WTC11 (cell line): Measurements from ENCODE around the gene AMBP. TPM values are rescaled to one million over a fixed set of nuclear protein-coding genes. Genes with fewer than 3 reads are reported as not detected.

ENCODE experiments used
- ATAC-seq: fragments of 200-7000 bp; cut with Tn5 transposase; 2 replicates; pipeline ENCODE4 v1.10.0; 2021; ENCODE audit warnings: mild to moderate bottlenecking, moderate library complexity
- CTCF ChIA-PET: fragments of 300-600 bp; sonication (Branson Sonifier 250); formaldehyde crosslinking; loops from one replicate; lab custom pipeline; 2021; ENCODE audit warnings: antibody characterized with exemption; lab: Charles Lee
- POLR2A ChIA-PET: fragments of 350-600 bp; sonication (Branson Sonifier 250); formaldehyde crosslinking; loops from one replicate; lab custom pipeline; 2021; ENCODE audit warnings: antibody characterized with exemption; lab: Charles Lee
- DNase-seq: peaks from one replicate; pipeline ENCODE4 v3.0.0; 2021; ENCODE audit warnings: low spot score
- H3K27ac Mint-ChIP-seq: 2 replicates; pipeline ENCODE4 v1.8.0; 2021; ENCODE audit warnings: mixed read lengths
- H3K27me3 Mint-ChIP-seq: 2 replicates; pipeline ENCODE4 v1.8.0; 2021; ENCODE audit warnings: low read depth, mild to moderate bottlenecking, moderate library complexity, mixed read lengths
- H3K36me3 Mint-ChIP-seq: 2 replicates; pipeline ENCODE4 v1.8.0; 2021; ENCODE audit warnings: mixed read lengths
- H3K4me1 Mint-ChIP-seq: 2 replicates; pipeline ENCODE4 v1.8.0; 2022; ENCODE audit warnings: mixed read lengths
- H3K4me3 Mint-ChIP-seq: 2 replicates; pipeline ENCODE4 v1.8.0; 2021; ENCODE audit warnings: mild to moderate bottlenecking, moderate library complexity, mixed read lengths
- H3K9me3 Mint-ChIP-seq: 2 replicates; pipeline ENCODE4 v1.8.0; 2021; ENCODE audit warnings: mixed read lengths
- ATF1 ChIP-seq: sonication (generic); formaldehyde crosslinking; IDR thresholded peaks from 2 replicates; pipeline ENCODE4 v1.8.1; 2023; ENCODE audit warnings: mild to moderate bottlenecking, moderate library complexity, missing genetic modification reagents
- CREM ChIP-seq: sonication (generic); formaldehyde crosslinking; IDR thresholded peaks from 2 replicates; pipeline ENCODE4 v1.8.1; 2022; ENCODE audit warnings: mild to moderate bottlenecking, missing genetic modification reagents, moderate library complexity
- ELF4 ChIP-seq: sonication (generic); formaldehyde crosslinking; IDR thresholded peaks from 2 replicates; pipeline ENCODE4 v1.8.1; 2022; ENCODE audit warnings: low read depth, mild to moderate bottlenecking, moderate library complexity, missing genetic modification reagents
- ETV6 ChIP-seq: sonication (generic); formaldehyde crosslinking; IDR thresholded peaks from 2 replicates; pipeline ENCODE4 v1.8.1; 2022; ENCODE audit warnings: mild to moderate bottlenecking, missing genetic modification reagents
- FOXK1 ChIP-seq: sonication (generic); formaldehyde crosslinking; IDR thresholded peaks from 2 replicates; pipeline ENCODE4 v1.8.0; 2022; ENCODE audit warnings: mild to moderate bottlenecking, moderate library complexity, missing genetic modification reagents
- FOXP1 ChIP-seq: sonication (generic); formaldehyde crosslinking; IDR thresholded peaks from 2 replicates; pipeline ENCODE4 v1.8.0; 2022; ENCODE audit warnings: missing genetic modification reagents, mild to moderate bottlenecking, moderate library complexity, borderline replicate concordance
- GRHL2 ChIP-seq: fragments of 250-450 bp; sonication (Bioruptor Pico); IDR thresholded peaks from 2 replicates; pipeline ENCODE4 v1.8.0; 2022; ENCODE audit warnings: mild to moderate bottlenecking, moderate library complexity; ENCODE audit not compliant: insufficient replicate concordance, severe bottlenecking
- GTF2I ChIP-seq: fragments of 250-450 bp; sonication (Bioruptor Pico); conservative IDR thresholded peaks from 2 replicates; pipeline ENCODE4 v1.4.0; 2021; ENCODE audit warnings: mild to moderate bottlenecking
- HMGA2 ChIP-seq: fragments of 250-450 bp; sonication (Bioruptor Pico); IDR thresholded peaks from 2 replicates; pipeline ENCODE4 v1.4.0; 2021; ENCODE audit warnings: mild to moderate bottlenecking, moderate library complexity
- JAZF1 ChIP-seq: fragments of 250-450 bp; sonication (Bioruptor Pico); IDR thresholded peaks from 2 replicates; pipeline ENCODE4 v1.9.0; 2021; ENCODE audit warnings: moderate library complexity, mild to moderate bottlenecking, inconsistent platforms
- JUN ChIP-seq: sonication (generic); formaldehyde crosslinking; IDR thresholded peaks from 2 replicates; pipeline ENCODE4 v1.8.0; 2023; ENCODE audit warnings: mild to moderate bottlenecking, missing genetic modification reagents
- MLX ChIP-seq: sonication (generic); formaldehyde crosslinking; IDR thresholded peaks from 2 replicates; pipeline ENCODE4 v1.8.1; 2023; ENCODE audit warnings: mild to moderate bottlenecking, missing genetic modification reagents, moderate library complexity
- MXD4 ChIP-seq: fragments of 250-450 bp; sonication (Bioruptor Pico); IDR thresholded peaks from 2 replicates; pipeline ENCODE4 v1.8.0; 2021; ENCODE audit warnings: mild to moderate bottlenecking, moderate library complexity, borderline replicate concordance
- NFYB ChIP-seq: sonication (generic); formaldehyde crosslinking; conservative IDR thresholded peaks from 2 replicates; pipeline ENCODE4 v1.8.0; 2022; ENCODE audit warnings: low read depth, missing genetic modification reagents
- PRRX2 ChIP-seq: fragments of 250-450 bp; sonication (Bioruptor Pico); IDR thresholded peaks from 2 replicates; pipeline ENCODE4 v1.8.0; 2021; ENCODE audit warnings: mild to moderate bottlenecking
- SMAD3 ChIP-seq: sonication (generic); formaldehyde crosslinking; IDR thresholded peaks from 2 replicates; pipeline ENCODE4 v1.8.0; 2022; ENCODE audit warnings: missing genetic modification reagents, mild to moderate bottlenecking, borderline replicate concordance
- SMAD4 ChIP-seq: sonication (generic); formaldehyde crosslinking; IDR thresholded peaks from 2 replicates; pipeline ENCODE4 v1.8.0; 2022; ENCODE audit warnings: mild to moderate bottlenecking, missing genetic modification reagents
- SOX15 ChIP-seq: fragments of 250-450 bp; sonication (Bioruptor Pico); IDR thresholded peaks from 2 replicates; pipeline ENCODE4 v1.9.0; 2021; ENCODE audit warnings: mild to moderate bottlenecking
- SP1 ChIP-seq: sonication (generic); formaldehyde crosslinking; conservative IDR thresholded peaks from 2 replicates; pipeline ENCODE4 v1.8.1; 2022; ENCODE audit warnings: missing genetic modification reagents
- TCF7 ChIP-seq: sonication (generic); formaldehyde crosslinking; IDR thresholded peaks from 2 replicates; pipeline ENCODE4 v1.8.0; 2022; ENCODE audit warnings: mild to moderate bottlenecking, low read depth, missing genetic modification reagents, moderate library complexity
- ZNF138 ChIP-seq: sonication (generic); formaldehyde crosslinking; conservative IDR thresholded peaks from 2 replicates; pipeline ENCODE4 v1.8.1; 2022; ENCODE audit warnings: mild to moderate bottlenecking, moderate library complexity, missing genetic modification reagents
- ZNF263 ChIP-seq: sonication (generic); formaldehyde crosslinking; IDR thresholded peaks from 2 replicates; pipeline ENCODE4 v1.8.1; 2022; ENCODE audit warnings: low read depth, mild to moderate bottlenecking, moderate library complexity, missing genetic modification reagents
- ZNF512 ChIP-seq: sonication (generic); formaldehyde crosslinking; IDR thresholded peaks from 2 replicates; pipeline ENCODE4 v1.8.1; 2022; ENCODE audit warnings: missing genetic modification reagents, borderline replicate concordance
- ZNF671 ChIP-seq: fragments of 250-450 bp; sonication (Bioruptor Pico); IDR thresholded peaks from 2 replicates; pipeline ENCODE4 v1.8.0; 2021; ENCODE audit warnings: mild to moderate bottlenecking
- total RNA-seq: library from RNA; stranded (reverse); gene quantifications from 3 replicates; pipeline ENCODE4 v1.2.3, GENCODE V29; 2021
- TF ChIP-seq, protein P1 (sequence below): fragments of 200-600 bp; IDR thresholded peaks from 2 replicates; pipeline ENCODE4 v1.8.0; 2022; ENCODE audit warnings: antibody characterized with exemption
- TF ChIP-seq, protein P2 (sequence below): sonication (generic); formaldehyde crosslinking; IDR thresholded peaks from 2 replicates; pipeline ENCODE4 v1.8.1; 2023; ENCODE audit warnings: mild to moderate bottlenecking, missing genetic modification reagents, moderate library complexity
- TF ChIP-seq, protein P3 (sequence below): sonication (generic); formaldehyde crosslinking; IDR thresholded peaks from 2 replicates; pipeline ENCODE4 v1.8.1; 2023; ENCODE audit warnings: mild to moderate bottlenecking, missing genetic modification reagents
- TF ChIP-seq, protein P4 (sequence below): sonication (generic); formaldehyde crosslinking; IDR thresholded peaks from 2 replicates; pipeline ENCODE4 v1.8.1; 2022; ENCODE audit warnings: mild to moderate bottlenecking, missing genetic modification reagents, moderate library complexity, borderline replicate concordance

AMBP gene
- total RNA-seq, 1 experiment from 2014 or later, result 3.3 TPM

GRCh38 chr9:114027863-114028465, 50.1 kb downstream of the AMBP start:
- H3K9me3 Mint-ChIP-seq, result peaks cover 15% of the 10 kb centered on the region
- H3K27ac Mint-ChIP-seq, result no peak overlapping the region
- H3K4me1 Mint-ChIP-seq, result peaks cover 7% of the 10 kb centered on the region
- CTCF ChIA-PET, result no interaction called here
- no peaks in the 10 kb centered on the region for H3K27me3 Mint-ChIP-seq
- peaks cover 30% of the 10 kb centered on the region for H3K36me3 Mint-ChIP-seq
- TF ChIP-seq, protein P1, sequence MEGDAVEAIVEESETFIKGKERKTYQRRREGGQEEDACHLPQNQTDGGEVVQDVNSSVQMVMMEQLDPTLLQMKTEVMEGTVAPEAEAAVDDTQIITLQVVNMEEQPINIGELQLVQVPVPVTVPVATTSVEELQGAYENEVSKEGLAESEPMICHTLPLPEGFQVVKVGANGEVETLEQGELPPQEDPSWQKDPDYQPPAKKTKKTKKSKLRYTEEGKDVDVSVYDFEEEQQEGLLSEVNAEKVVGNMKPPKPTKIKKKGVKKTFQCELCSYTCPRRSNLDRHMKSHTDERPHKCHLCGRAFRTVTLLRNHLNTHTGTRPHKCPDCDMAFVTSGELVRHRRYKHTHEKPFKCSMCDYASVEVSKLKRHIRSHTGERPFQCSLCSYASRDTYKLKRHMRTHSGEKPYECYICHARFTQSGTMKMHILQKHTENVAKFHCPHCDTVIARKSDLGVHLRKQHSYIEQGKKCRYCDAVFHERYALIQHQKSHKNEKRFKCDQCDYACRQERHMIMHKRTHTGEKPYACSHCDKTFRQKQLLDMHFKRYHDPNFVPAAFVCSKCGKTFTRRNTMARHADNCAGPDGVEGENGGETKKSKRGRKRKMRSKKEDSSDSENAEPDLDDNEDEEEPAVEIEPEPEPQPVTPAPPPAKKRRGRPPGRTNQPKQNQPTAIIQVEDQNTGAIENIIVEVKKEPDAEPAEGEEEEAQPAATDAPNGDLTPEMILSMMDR, result no peak
- TF ChIP-seq SP1 (CRISPR knock-in tag), result no peak
- TF ChIP-seq SMAD3, result no peak
- no peak for TF ChIP-seq PRRX2
- TF ChIP-seq ZNF263 (CRISPR knock-in tag), result no peak
- no peak for TF ChIP-seq GTF2I (CRISPR knock-in tag)
- TF ChIP-seq HMGA2 (CRISPR knock-in tag), result no peak
- TF ChIP-seq, protein P2, sequence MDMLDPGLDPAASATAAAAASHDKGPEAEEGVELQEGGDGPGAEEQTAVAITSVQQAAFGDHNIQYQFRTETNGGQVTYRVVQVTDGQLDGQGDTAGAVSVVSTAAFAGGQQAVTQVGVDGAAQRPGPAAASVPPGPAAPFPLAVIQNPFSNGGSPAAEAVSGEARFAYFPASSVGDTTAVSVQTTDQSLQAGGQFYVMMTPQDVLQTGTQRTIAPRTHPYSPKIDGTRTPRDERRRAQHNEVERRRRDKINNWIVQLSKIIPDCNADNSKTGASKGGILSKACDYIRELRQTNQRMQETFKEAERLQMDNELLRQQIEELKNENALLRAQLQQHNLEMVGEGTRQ (CRISPR knock-in tag), result no peak
- no peak for TF ChIP-seq TCF7 (CRISPR knock-in tag)
- TF ChIP-seq, protein P3, sequence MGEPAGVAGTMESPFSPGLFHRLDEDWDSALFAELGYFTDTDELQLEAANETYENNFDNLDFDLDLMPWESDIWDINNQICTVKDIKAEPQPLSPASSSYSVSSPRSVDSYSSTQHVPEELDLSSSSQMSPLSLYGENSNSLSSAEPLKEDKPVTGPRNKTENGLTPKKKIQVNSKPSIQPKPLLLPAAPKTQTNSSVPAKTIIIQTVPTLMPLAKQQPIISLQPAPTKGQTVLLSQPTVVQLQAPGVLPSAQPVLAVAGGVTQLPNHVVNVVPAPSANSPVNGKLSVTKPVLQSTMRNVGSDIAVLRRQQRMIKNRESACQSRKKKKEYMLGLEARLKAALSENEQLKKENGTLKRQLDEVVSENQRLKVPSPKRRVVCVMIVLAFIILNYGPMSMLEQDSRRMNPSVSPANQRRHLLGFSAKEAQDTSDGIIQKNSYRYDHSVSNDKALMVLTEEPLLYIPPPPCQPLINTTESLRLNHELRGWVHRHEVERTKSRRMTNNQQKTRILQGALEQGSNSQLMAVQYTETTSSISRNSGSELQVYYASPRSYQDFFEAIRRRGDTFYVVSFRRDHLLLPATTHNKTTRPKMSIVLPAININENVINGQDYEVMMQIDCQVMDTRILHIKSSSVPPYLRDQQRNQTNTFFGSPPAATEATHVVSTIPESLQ, result no peak
- TF ChIP-seq ZNF671, result no peak
- no peak for TF ChIP-seq ZNF512
- no peak for TF ChIP-seq SMAD4 (CRISPR knock-in tag)
- no peak for TF ChIP-seq ATF1 (CRISPR knock-in tag)
- no peak for TF ChIP-seq MLX (CRISPR knock-in tag)
- TF ChIP-seq, all 79 proteins: peak for 0
- POLR2A ChIA-PET, result no interaction called here
- no peak overlapping the region for H3K4me3 Mint-ChIP-seq
- DNase-seq (no peak), ATAC-seq (no peak)

GRCh38 chr9:114027159-114027862, 50.8 kb downstream of the AMBP start:
- Mint-ChIP-seq H3K27ac (0 out of 2 replicates have a peak overlapping the region, but pooled peaks have one; percentile 46), H3K27me3 (no peaks in the 10 kb centered on the region), H3K9me3 (peaks cover 21% of the 10 kb centered on the region), H3K4me3 (no peak overlapping the region), H3K4me1 (peaks cover 7% of the 10 kb centered on the region), H3K36me3 (peaks cover 36% of the 10 kb centered on the region)
- POLR2A ChIA-PET, result no interaction called here
- ATAC-seq, result no peak
- CTCF ChIA-PET, result no interaction called here
- no peak for DNase-seq
- TF ChIP-seq ZNF138 (CRISPR knock-in tag) (no peak), GRHL2 (CRISPR knock-in tag) (no peak), SOX15 (CRISPR knock-in tag) (no peak), ETV6 (CRISPR knock-in tag) (no peak), NFYB (CRISPR knock-in tag) (no peak), FOXK1 (CRISPR knock-in tag) (no peak), JAZF1 (CRISPR knock-in tag) (no peak), ELF4 (CRISPR knock-in tag) (no peak), FOXP1 (no peak), CREM (CRISPR knock-in tag) (no peak), ZNF671 (no peak), JUN (CRISPR knock-in tag) (no peak), MXD4 (no peak)
- TF ChIP-seq, protein P2 (CRISPR knock-in tag), result no peak
- TF ChIP-seq, protein P4, sequence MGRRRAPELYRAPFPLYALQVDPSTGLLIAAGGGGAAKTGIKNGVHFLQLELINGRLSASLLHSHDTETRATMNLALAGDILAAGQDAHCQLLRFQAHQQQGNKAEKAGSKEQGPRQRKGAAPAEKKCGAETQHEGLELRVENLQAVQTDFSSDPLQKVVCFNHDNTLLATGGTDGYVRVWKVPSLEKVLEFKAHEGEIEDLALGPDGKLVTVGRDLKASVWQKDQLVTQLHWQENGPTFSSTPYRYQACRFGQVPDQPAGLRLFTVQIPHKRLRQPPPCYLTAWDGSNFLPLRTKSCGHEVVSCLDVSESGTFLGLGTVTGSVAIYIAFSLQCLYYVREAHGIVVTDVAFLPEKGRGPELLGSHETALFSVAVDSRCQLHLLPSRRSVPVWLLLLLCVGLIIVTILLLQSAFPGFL (CRISPR knock-in tag), result no peak
